H1 (cell line): ENCODE measurements around the gene TNNI2. TPM values are rescaled to one million over a fixed set of nuclear protein-coding genes. Genes with fewer than 3 reads are reported as not detected.

ENCODE experiments used
- CTCF ChIA-PET: fragments of 300-600 bp; sonication (Branson Sonifier 250); formaldehyde crosslinking; loops from one replicate; lab custom pipeline; 2021; ENCODE audit not compliant: partially characterized antibody; lab: Charles Lee
- POLR2A ChIA-PET: fragments of 300-600 bp; sonication (Branson Sonifier 250); formaldehyde crosslinking; loops from one replicate; lab custom pipeline; 2021; ENCODE audit warnings: inconsistent platforms; ENCODE audit not compliant: partially characterized antibody; lab: Charles Lee
- DNase-seq, 2 experiments: peaks; one replicate each; pipeline versions ENCODE4 v3.0.0 to v3.0.0-alpha.2; 2010 to 2022; ENCODE audit warnings: low spot score in 2 of 2, low read depth in 1 of 2, mixed read lengths in 1 of 2
- FAIRE-seq: peaks from 2 replicates; lab custom pipeline; 2011; peaks lifted over from hg19 to GRCh38; lab: Jason Lieb, UNC
- H2AFZ ChIP-seq: 2 replicates; pipeline ENCODE4 v1.8.1; 2012; ENCODE audit warnings: low read length, inconsistent platforms
- H2AK5ac ChIP-seq: 2 replicates; pipeline ENCODE4 v1.6.1; 2013; ENCODE audit warnings: low read depth, low read length
- H2BK120ac ChIP-seq: replicated peaks from 2 replicates; pipeline ENCODE3; 2013; ENCODE audit warnings: low read depth, low read length, inconsistent platforms
- H2BK12ac ChIP-seq: 2 replicates; pipeline ENCODE4 v1.6.1; 2013; ENCODE audit warnings: low read depth, low read length
- H2BK15ac ChIP-seq: 2 replicates; pipeline ENCODE4 v1.6.1; 2013; ENCODE audit warnings: low read length
- H2BK20ac ChIP-seq: 2 replicates; pipeline ENCODE4 v1.6.1; 2013; ENCODE audit warnings: low read length
- H2BK5ac ChIP-seq: 2 replicates; pipeline ENCODE4 v1.6.1; 2013; ENCODE audit warnings: low read depth, low read length
- H3K14ac ChIP-seq: 2 replicates; pipeline ENCODE4 v1.6.1; 2013; ENCODE audit warnings: inconsistent platforms; ENCODE audit not compliant: insufficient read length
- H3K18ac ChIP-seq: 2 replicates; pipeline ENCODE4 v1.6.1; 2013; ENCODE audit warnings: low read length; ENCODE audit errors: extremely low read depth
- H3K23ac ChIP-seq: 2 replicates; pipeline ENCODE4 v1.6.1; 2013; ENCODE audit warnings: inconsistent platforms; ENCODE audit not compliant: insufficient read length
- H3K23me2 ChIP-seq: 2 replicates; pipeline ENCODE4 v1.6.1; 2013; ENCODE audit warnings: low read depth, low read length
- H3K27ac ChIP-seq: 2 replicates; pipeline ENCODE4 v1.6.1; 2011; ENCODE audit warnings: low read depth, low read length, inconsistent platforms
- H3K27me3 ChIP-seq, 4 experiments: replicated peaks in 1 of 4; 1 replicate in 1 of 4; 2 replicates in 3 of 4; pipeline versions ENCODE4 v1.6.1 to v1.8.1; 2011 to 2013; ENCODE audit warnings: low read length in 3 of 4, mild to moderate bottlenecking in 3 of 4, inconsistent platforms in 2 of 4, mixed read lengths in 2 of 4, moderate library complexity in 1 of 4; ENCODE audit not compliant: control insufficient read depth in 3 of 4, insufficient read depth in 3 of 4; ENCODE audit errors: extremely low read depth in 1 of 4
- H3K36me3 ChIP-seq, 4 experiments: 2 replicates each; pipeline versions ENCODE4 v1.6.1 to v1.8.1; 2011 to 2013; ENCODE audit warnings: mild to moderate bottlenecking in 4 of 4, low read length in 3 of 4, moderate library complexity in 2 of 4, control low read depth in 1 of 4, inconsistent platforms in 1 of 4; ENCODE audit not compliant: insufficient read depth in 4 of 4, control insufficient read depth in 2 of 4
- H3K4ac ChIP-seq: replicated peaks from 2 replicates; pipeline ENCODE3; 2013; ENCODE audit warnings: low read length, low read depth, mixed read lengths, inconsistent platforms; ENCODE audit not compliant: insufficient read length
- H3K4me1 ChIP-seq, 4 experiments: replicated peaks in 1 of 4; 1 replicate in 1 of 4; 2 replicates in 3 of 4; pipeline versions ENCODE4 v1.6.1 to v1.8.1; 2011 to 2013; ENCODE audit warnings: low read length in 3 of 4, inconsistent platforms in 2 of 4, mixed read lengths in 1 of 4; ENCODE audit not compliant: insufficient read depth in 4 of 4, control insufficient read depth in 3 of 4
- H3K4me2 ChIP-seq, 2 experiments: 2 replicates each; pipeline versions ENCODE4 v1.6.1 to v1.8.1; 2011 to 2013; ENCODE audit warnings: low read depth in 2 of 2, low read length in 2 of 2, control low read depth in 1 of 2, inconsistent platforms in 1 of 2, mild to moderate bottlenecking in 1 of 2; ENCODE audit not compliant: insufficient read depth in 1 of 2
- H3K4me3 ChIP-seq, 4 experiments: fragments of 200-600, 300-600 bp in 1 of 4; sonication (generic), shearing (Covaris generic), sonication (Bioruptor Twin) in 1 of 4; 2 replicates each; pipeline versions ENCODE4 v1.5.1 to v1.8.1; 2011 to 2016; ENCODE audit warnings: low read length in 4 of 4, low read depth in 3 of 4, control low read depth in 2 of 4, inconsistent platforms in 2 of 4, mild to moderate bottlenecking in 2 of 4, mixed read lengths in 1 of 4, moderate library complexity in 1 of 4; ENCODE audit not compliant: insufficient read depth in 2 of 4; ENCODE audit errors: extremely low read depth in 1 of 4
- H3K56ac ChIP-seq: replicated peaks from 2 replicates; pipeline ENCODE3; 2013; ENCODE audit warnings: low read depth, mild to moderate bottlenecking, mixed read lengths, low read length, inconsistent platforms; ENCODE audit not compliant: insufficient read length
- H3K79me1 ChIP-seq: 2 replicates; pipeline ENCODE4 v1.6.1; 2013; ENCODE audit warnings: low read depth, low read length, control low read depth
- H3K79me2 ChIP-seq, 2 experiments: 2 replicates each; pipeline versions ENCODE4 v1.6.1 to v1.8.1; 2012 to 2013; ENCODE audit warnings: low read length in 2 of 2, mild to moderate bottlenecking in 2 of 2, inconsistent platforms in 1 of 2; ENCODE audit not compliant: insufficient read depth in 2 of 2, control insufficient read depth in 1 of 2
- H3K9ac ChIP-seq, 4 experiments: replicated peaks in 1 of 4; 1 replicate in 1 of 4; 2 replicates in 3 of 4; pipeline versions ENCODE4 v1.6.1 to v1.8.1; 2011 to 2013; ENCODE audit warnings: low read depth in 3 of 4, low read length in 3 of 4, control low read depth in 2 of 4, mild to moderate bottlenecking in 2 of 4, moderate library complexity in 2 of 4, inconsistent platforms in 1 of 4; ENCODE audit errors: extremely low read depth in 1 of 4
- H3K9me3 ChIP-seq, 2 experiments: 2 replicates each; pipeline versions ENCODE4 v1.6.1 to v1.8.1; 2012 to 2013; ENCODE audit warnings: mild to moderate bottlenecking in 2 of 2, moderate library complexity in 2 of 2, control low read depth in 1 of 2, inconsistent platforms in 1 of 2, low read depth in 1 of 2, low read length in 1 of 2, mixed read lengths in 1 of 2; ENCODE audit not compliant: insufficient read depth in 2 of 2
- H4K20me1 ChIP-seq, 2 experiments: replicated peaks in 1 of 2; 2 replicates each; pipeline versions ENCODE3 to v1.8.1; 2011 to 2013; ENCODE audit warnings: inconsistent platforms in 2 of 2, low read length in 2 of 2, mild to moderate bottlenecking in 1 of 2; ENCODE audit not compliant: insufficient read depth in 2 of 2, control insufficient read depth in 1 of 2
- H4K5ac ChIP-seq: 2 replicates; pipeline ENCODE4 v1.6.1; 2013; ENCODE audit warnings: low read length, low read depth, mixed read lengths, inconsistent platforms; ENCODE audit not compliant: insufficient read length
- H4K8ac ChIP-seq: 2 replicates; pipeline ENCODE4 v1.8.0; 2013; ENCODE audit warnings: mild to moderate bottlenecking, moderate library complexity, low read length, inconsistent platforms; ENCODE audit not compliant: insufficient read depth; ENCODE audit errors: extremely low read depth
- H4K91ac ChIP-seq: replicated peaks from 2 replicates; pipeline ENCODE3; 2013; ENCODE audit warnings: low read length, mixed read lengths, inconsistent platforms; ENCODE audit not compliant: insufficient read length
- CBX8 ChIP-seq: fragments of 300-800, 300-1000 bp; sonication (generic); IDR thresholded peaks from 2 replicates; pipeline ENCODE4 v1.7.1; 2016; ENCODE audit warnings: low read depth, low read length, borderline replicate concordance
- FOSL1 ChIP-seq: IDR thresholded peaks from 2 replicates; pipeline ENCODE4 v1.6.1; 2011; ENCODE audit warnings: mild to moderate bottlenecking, low read depth, low read length, moderate library complexity; ENCODE audit not compliant: insufficient read depth
- KDM4A ChIP-seq: IDR thresholded peaks from one replicate; pipeline ENCODE4 v1.7.1; 2012; ENCODE audit warnings: low read depth, mild to moderate bottlenecking, moderate library complexity, low read length, inconsistent platforms; ENCODE audit not compliant: severe bottlenecking
- KDM5A ChIP-seq: fragments of 200-600 bp; IDR thresholded peaks from 2 replicates; pipeline ENCODE4 v1.7.1; 2012; ENCODE audit warnings: mild to moderate bottlenecking, low read length, inconsistent platforms, mixed read lengths
- POLR2AphosphoS5 ChIP-seq: IDR thresholded peaks from 2 replicates; pipeline ENCODE4 v1.6.1; 2011; ENCODE audit warnings: low read depth, low read length
- POU5F1 ChIP-seq: IDR thresholded peaks from 2 replicates; pipeline ENCODE4 v1.6.1; 2011; ENCODE audit warnings: low read depth, mild to moderate bottlenecking, low read length, moderate library complexity
- RBBP5 ChIP-seq: IDR thresholded peaks from 2 replicates; pipeline ENCODE4 v1.7.1; 2012; ENCODE audit warnings: low read depth, mild to moderate bottlenecking, inconsistent platforms, low read length, moderate library complexity, borderline replicate concordance
- RFX5 ChIP-seq: IDR thresholded peaks from 2 replicates; pipeline ENCODE4 v1.6.1; 2011; ENCODE audit warnings: low read depth, low read length, improper control_type of control experiment, borderline replicate concordance
- RNF2 ChIP-seq: fragments of 200-900, 300-1000 bp; sonication (generic); IDR thresholded peaks from 2 replicates; pipeline ENCODE4 v1.7.1; 2016; ENCODE audit warnings: borderline replicate concordance, low read depth, mild to moderate bottlenecking, antibody characterized with exemption, low read length; ENCODE audit not compliant: poor library complexity, severe bottlenecking; ENCODE audit errors: missing control alignments
- SP1 ChIP-seq: IDR thresholded peaks from 2 replicates; pipeline ENCODE4 v1.6.1; 2011; ENCODE audit warnings: low read depth, low read length
- WGBS, 2 experiments: shearing (Covaris generic) in 1 of 2; methylation state at CpG; one replicate each; pipeline versions ENCODE4 v1.1.6 to v1.1.7; 2013 to 2015; ENCODE audit warnings: low lambda C conversion rate in 2 of 2, mixed read lengths in 2 of 2, inconsistent platforms in 1 of 2, low coverage in 1 of 2, missing lambda C conversion rate in 1 of 2; ENCODE audit not compliant: insufficient replicate concordance in 2 of 2, insufficient coverage in 1 of 2, insufficient read length in 1 of 2; ENCODE audit errors: extremely low coverage in 1 of 2, missing lambda C conversion rate in 1 of 2; 5-methylcytosine and 5-hydroxymethylcytosine counted together
- polyA plus RNA-seq, 7 experiments: library from polyadenylated mRNA; depleted of rRNA in 3 of 7; stranded (reverse) in 5 of 7; unstranded in 2 of 7; fragments of >200 nt in 5 of 7; fragments of 200-250 nt in 2 of 7; gene quantifications; 1 replicate in 5 of 7; 2 replicates in 1 of 7; 4 replicates in 1 of 7; pipeline versions ENCODE4 v1.2.1 to v1.2.3, GENCODE V29; 2011 to 2013; ENCODE audit warnings: missing spikeins in 2 of 7, mixed read lengths in 2 of 7
- total RNA-seq: library from RNA; stranded (reverse); fragmentation: NEBNext Ultra II Directional; extraction: Animal tissue kit (Norgen Biotek cat#: 25700); gene quantifications from 2 replicates; pipeline ENCODE4 v1.2.1, GENCODE V29; 2021
- TF ChIP-seq, protein P1 (sequence below): IDR thresholded peaks from 2 replicates; pipeline ENCODE4 v1.6.1; 2012; ENCODE audit warnings: inconsistent platforms

TNNI2 gene
- total and polyA plus RNA-seq, 2 of the 8 experiments (the other 6 are each of a cell fraction or from before 2014, with no cell fraction given) = not detected

GRCh38 chr11:1866226-1866625, 27.4 kb downstream of the TNNI2 start:
- FAIRE-seq = no peak
- Histone ChIP-seq H3K36me3 (no peaks in the 10 kb centered on the region), H3K79me2 (no peaks in the 10 kb centered on the region), H3K18ac (no peak overlapping the region), H3K4me3 (no peak overlapping the region), H3K23me2 (peaks cover 9% of the 10 kb centered on the region; the same call in 1 of the 2 replicates), H2BK5ac (no peak overlapping the region), H3K4ac (no peak overlapping the region), H3K27me3 (peaks cover 0 to 3% (median 0%) of the 10 kb centered on the region in 4 experiments; a peak in 1 of 7 replicates), H3K9me3 (no peaks in the 10 kb centered on the region), H4K20me1 (peaks cover 0 to 2% of the 10 kb centered on the region in 2 experiments), H2AFZ (no peak overlapping the region), H3K79me1 (no peaks in the 10 kb centered on the region), H3K56ac (no peak overlapping the region), H3K23ac (no peak overlapping the region), H4K8ac (no peak overlapping the region), H4K91ac (no peak overlapping the region), H3K4me2 (no peak overlapping the region), H2BK20ac (no peak overlapping the region), H3K14ac (no peak overlapping the region), H4K5ac (no peak overlapping the region), H2BK12ac (no peak overlapping the region)
- WGBS, 2 experiments = 81% methylated on average over 7 of the region's 8 CpGs; no CpG with 5 or more reads in 1 of the 2 experiments
- POLR2A ChIA-PET = no interaction called here
- TF ChIP-seq POLR2AphosphoS5 = no peak
- TF ChIP-seq, protein P1, sequence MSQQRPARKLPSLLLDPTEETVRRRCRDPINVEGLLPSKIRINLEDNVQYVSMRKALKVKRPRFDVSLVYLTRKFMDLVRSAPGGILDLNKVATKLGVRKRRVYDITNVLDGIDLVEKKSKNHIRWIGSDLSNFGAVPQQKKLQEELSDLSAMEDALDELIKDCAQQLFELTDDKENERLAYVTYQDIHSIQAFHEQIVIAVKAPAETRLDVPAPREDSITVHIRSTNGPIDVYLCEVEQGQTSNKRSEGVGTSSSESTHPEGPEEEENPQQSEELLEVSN = no peak
- no peak for TF ChIP-seq KDM5A
- TF ChIP-seq RFX5 = no peak
- no peak for TF ChIP-seq RBBP5
- no peak for TF ChIP-seq FOSL1
- TF ChIP-seq POU5F1 = no peak
- no peak for TF ChIP-seq RNF2
- TF ChIP-seq SP1 = no peak
- no peak for TF ChIP-seq KDM4A
- TF ChIP-seq CBX8 = no peak
- TF ChIP-seq, all 59 proteins: peak for 0
- DNase-seq = no peak
- Histone ChIP-seq H3K27ac (no peak overlapping the region), H3K9ac (no peak overlapping the region), H3K4me1 (peaks cover 0 to 13% (median 5%) of the 10 kb centered on the region in 4 experiments; a peak in 5 of 7 replicates), H2BK120ac (no peak overlapping the region), H2AK5ac (no peak overlapping the region), H2BK15ac (no peak overlapping the region)
- CTCF ChIA-PET = interaction anchor here (0.7 to 4.1 kb wide), 9 partner anchors 10 to 284 kb away, joined by 3 to 23 read pairs (median 3); partner anchors contain the start of gene SYT8
